ENCODE data around the gene ENTPD1.

GRCh38 chr10:95785317-95785716, 29.4 kb downstream of the ENTPD1 start:
- no peak for TF ChIP-seq EZH2 (IDR thresholded peaks at IDR 0.05; ENCODE audit: borderline replicate concordance, low read depth, low read length, poor library complexity, severe bottlenecking)
- TF ChIP-seq, protein P1, sequence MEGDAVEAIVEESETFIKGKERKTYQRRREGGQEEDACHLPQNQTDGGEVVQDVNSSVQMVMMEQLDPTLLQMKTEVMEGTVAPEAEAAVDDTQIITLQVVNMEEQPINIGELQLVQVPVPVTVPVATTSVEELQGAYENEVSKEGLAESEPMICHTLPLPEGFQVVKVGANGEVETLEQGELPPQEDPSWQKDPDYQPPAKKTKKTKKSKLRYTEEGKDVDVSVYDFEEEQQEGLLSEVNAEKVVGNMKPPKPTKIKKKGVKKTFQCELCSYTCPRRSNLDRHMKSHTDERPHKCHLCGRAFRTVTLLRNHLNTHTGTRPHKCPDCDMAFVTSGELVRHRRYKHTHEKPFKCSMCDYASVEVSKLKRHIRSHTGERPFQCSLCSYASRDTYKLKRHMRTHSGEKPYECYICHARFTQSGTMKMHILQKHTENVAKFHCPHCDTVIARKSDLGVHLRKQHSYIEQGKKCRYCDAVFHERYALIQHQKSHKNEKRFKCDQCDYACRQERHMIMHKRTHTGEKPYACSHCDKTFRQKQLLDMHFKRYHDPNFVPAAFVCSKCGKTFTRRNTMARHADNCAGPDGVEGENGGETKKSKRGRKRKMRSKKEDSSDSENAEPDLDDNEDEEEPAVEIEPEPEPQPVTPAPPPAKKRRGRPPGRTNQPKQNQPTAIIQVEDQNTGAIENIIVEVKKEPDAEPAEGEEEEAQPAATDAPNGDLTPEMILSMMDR (conservative IDR thresholded peaks at IDR 0.05; ENCODE audit: low read depth, low read length): no peak
